Activated CD8-positive, alpha-beta T cell treated with anti-CD3 and anti-CD28 coated beads for 36 hours (primary cell): ENCODE measurements around the gene OR10A3. TPM values are rescaled to one million over a fixed set of nuclear protein-coding genes. Genes with fewer than 3 reads are reported as not detected.

Source experiments
- ATAC-seq: fragments of 200-7000 bp; cut with Tn5 transposase; one replicate; pipeline ENCODE4 v1.10.0; 2021; ENCODE audit warnings: mild to moderate bottlenecking, moderate library complexity
- CTCF ChIA-PET: fragments of 350-600 bp; sonication (Branson Sonifier 250); formaldehyde crosslinking; loops from one replicate; lab custom pipeline; 2021; ENCODE audit warnings: antibody characterized with exemption; lab: Charles Lee
- POLR2A ChIA-PET: fragments of 350-600 bp; sonication (Branson Sonifier 250); formaldehyde crosslinking; loops from one replicate; lab custom pipeline; 2021; ENCODE audit warnings: antibody characterized with exemption; lab: Charles Lee
- DNase-seq: peaks from one replicate; pipeline ENCODE4 v3.0.0-alpha.2; 2020
- H3K27ac Mint-ChIP-seq: one replicate; pipeline ENCODE4 v1.8.0; 2021; ENCODE audit warnings: mild to moderate bottlenecking, mixed read lengths
- H3K27me3 Mint-ChIP-seq: one replicate; pipeline ENCODE4 v1.8.0; 2021; ENCODE audit warnings: mixed read lengths
- H3K36me3 Mint-ChIP-seq: one replicate; pipeline ENCODE4 v1.8.0; 2021; ENCODE audit warnings: low read depth, mixed read lengths
- H3K4me1 Mint-ChIP-seq: one replicate; pipeline ENCODE4 v1.8.0; 2021; ENCODE audit warnings: low read depth, mixed read lengths
- H3K4me3 Mint-ChIP-seq: one replicate; pipeline ENCODE4 v1.8.0; 2021; ENCODE audit warnings: mild to moderate bottlenecking, moderate library complexity, mixed read lengths
- H3K9me3 Mint-ChIP-seq: one replicate; pipeline ENCODE4 v1.8.0; 2021; ENCODE audit warnings: mixed read lengths
- CTCF ChIP-seq: fragments of 200-600 bp; IDR thresholded peaks from one replicate; pipeline ENCODE4 v1.8.0; 2022; ENCODE audit warnings: antibody characterized with exemption, mild to moderate bottlenecking
- intact Hi-C: fragments of 100-400 bp; cut with micrococcal nuclease; formaldehyde crosslinking; loops from one replicate; pipeline ENCODE4 v1.10.0; 2022
- total RNA-seq, 2 experiments: library from RNA; stranded (reverse); gene quantifications; one replicate each; pipeline ENCODE4 v1.2.3, GENCODE V29; 2021

OR10A3 gene
- total RNA-seq, 2 experiments from 2014 or later: not detected

GRCh38 chr11:7924536-7924935 lies 17.0 kb downstream of the OR10A3 start:
- POLR2A ChIA-PET: no interaction called here
- CTCF ChIA-PET: interaction anchor here (1.0 kb wide), 1 partner anchor 62 kb away, joined by 3 read pairs; the partner anchor contains the start of gene EIF3F

GRCh38 chr11:7918141-7918540 lies 23.4 kb downstream of the OR10A3 start:
- CTCF ChIA-PET: no interaction called here
- intact Hi-C loops: no loop called here
- no peaks in the 10 kb centered on the region for H3K9me3 Mint-ChIP-seq

More at GRCh38 chr11:7924536-7924935, 17.0 kb downstream of the OR10A3 start:
- peaks cover 7% of the 10 kb centered on the region for H3K27me3 Mint-ChIP-seq
- no peak for ATAC-seq
- no peaks in the 10 kb centered on the region for H3K36me3 Mint-ChIP-seq
- intact Hi-C loops: no loop called here
- H3K9me3 Mint-ChIP-seq: no peaks in the 10 kb centered on the region
- no peak overlapping the region for H3K4me3 Mint-ChIP-seq
- DNase-seq: no peak
- H3K4me1 Mint-ChIP-seq: no peaks in the 10 kb centered on the region
- H3K27ac Mint-ChIP-seq: no peak overlapping the region
- no peak for TF ChIP-seq CTCF

GRCh38 chr11:7911011-7911410 lies 30.5 kb downstream of the OR10A3 start:
- CTCF ChIA-PET: interaction anchor here (1.2 to 2.5 kb wide), 2 partner anchors 76 to 188 kb away, joined by 3 to 7 read pairs; partner anchors contain the start of gene EIF3F
- H3K27ac Mint-ChIP-seq: no peak overlapping the region
- no peaks in the 10 kb centered on the region for H3K36me3 Mint-ChIP-seq
- no peak for ATAC-seq
- TF ChIP-seq CTCF: no peak
- H3K4me1 Mint-ChIP-seq: no peaks in the 10 kb centered on the region
- POLR2A ChIA-PET: no interaction called here
- intact Hi-C loops: no loop called here
- H3K4me3 Mint-ChIP-seq: no peak overlapping the region
- no peaks in the 10 kb centered on the region for H3K9me3 Mint-ChIP-seq
- peaks cover 16% of the 10 kb centered on the region for H3K27me3 Mint-ChIP-seq
- no peak for DNase-seq

More at GRCh38 chr11:7918141-7918540, 23.4 kb downstream of the OR10A3 start:
- H3K27ac Mint-ChIP-seq: no peak overlapping the region
- DNase-seq (no peak), ATAC-seq (no peak)
- POLR2A ChIA-PET: no interaction called here
- H3K27me3 Mint-ChIP-seq: peaks cover 5% of the 10 kb centered on the region
- no peak for TF ChIP-seq CTCF
- no peaks in the 10 kb centered on the region for H3K36me3 Mint-ChIP-seq
- H3K4me1 Mint-ChIP-seq: no peaks in the 10 kb centered on the region
- no peak overlapping the region for H3K4me3 Mint-ChIP-seq

GRCh38 chr11:7910286-7910788 lies 31.2 kb downstream of the OR10A3 start:
- Mint-ChIP-seq H3K27ac (no peak overlapping the region), H3K4me3 (no peak overlapping the region), H3K4me1 (no peaks in the 10 kb centered on the region), H3K9me3 (no peaks in the 10 kb centered on the region), H3K27me3 (peaks cover 16% of the 10 kb centered on the region), H3K36me3 (no peaks in the 10 kb centered on the region)
- ATAC-seq (no peak), DNase-seq (no peak)
- ChIA-PET CTCF (interaction anchor here (1.0 to 2.5 kb wide), 3 partner anchors 17 to 189 kb away, joined by 3 to 7 read pairs (median 3); partner anchors contain the start of gene EIF3F), POLR2A (no interaction called here)
- intact Hi-C loops: no loop called here
- TF ChIP-seq CTCF: no peak

- H3K27ac Mint-ChIP-seq: no peak overlapping the region
- no peak for ATAC-seq
- H3K4me1 Mint-ChIP-seq: no peaks in the 10 kb centered on the region
- no peak overlapping the region for H3K4me3 Mint-ChIP-seq
- TF ChIP-seq CTCF: no peak
- intact Hi-C loops: no loop called here
- H3K9me3 Mint-ChIP-seq: no peaks in the 10 kb centered on the region
- no peaks in the 10 kb centered on the region for H3K36me3 Mint-ChIP-seq
- CTCF ChIA-PET: interaction anchor here (1.0 to 2.5 kb wide), 2 partner anchors 17 to 77 kb away, joined by 3 to 7 read pairs; partner anchors contain the start of gene EIF3F
- peaks cover 16% of the 10 kb centered on the region for H3K27me3 Mint-ChIP-seq
- DNase-seq: no peak
- POLR2A ChIA-PET: no interaction called here
These were observed 31.8 kb downstream of the OR10A3 start for GRCh38 chr11:7909585-7910285.
